Prostate gland (tissue), 2 donors: Measurements from ENCODE around the gene MYZAP. TPM values are rescaled to one million over a fixed set of nuclear protein-coding genes. Genes with fewer than 3 reads are reported as not detected.

Experiments used
- DNase-seq: peaks from one replicate; pipeline ENCODE4 v3.0.0-alpha.2; 2019; ENCODE audit warnings: low spot score
- H3K27ac ChIP-seq, 2 donors: fragments of 200-600 bp; sonication (generic); 2 replicates each; pipeline ENCODE4 v1.5.1; 2017 to 2019
- H3K27me3 ChIP-seq: fragments of 200-600 bp; sonication (generic); replicated peaks from 2 replicates; pipeline ENCODE4 v1.5.1; 2019; ENCODE audit not compliant: insufficient read depth
- H3K36me3 ChIP-seq, 2 donors: fragments of 200-600 bp; sonication (generic); 1 replicate in 1 of 2; 2 replicates in 1 of 2; pipeline versions ENCODE4 v1.5.1 to v1.8.1; 2017 to 2019
- H3K4me1 ChIP-seq: fragments of 200-600 bp; sonication (generic); replicated peaks from 2 replicates; pipeline ENCODE4 v1.5.1; 2019
- H3K4me3 ChIP-seq, 2 donors: fragments of 200-600 bp; sonication (generic); 2 replicates each; pipeline ENCODE4 v1.5.1; 2017 to 2019
- H3K9me3 ChIP-seq: fragments of 200-600 bp; sonication (generic); 2 replicates; pipeline ENCODE4 v1.5.1; 2017
- CTCF ChIP-seq, 4 experiments: fragments of 200-600 bp in 2 of 4; fragments of 450-650 bp in 2 of 4; sonication (generic) in 2 of 4; IDR thresholded peaks; 1 replicate in 3 of 4; 2 replicates in 1 of 4; pipeline ENCODE4 v1.5.1; 2016 to 2019; ENCODE audit warnings: antibody characterized with exemption in 4 of 4, mild to moderate bottlenecking in 2 of 4, moderate library complexity in 2 of 4
- POLR2A ChIP-seq: fragments of 450-650 bp; IDR thresholded peaks from one replicate; pipeline ENCODE4 v1.6.1; 2016; ENCODE audit warnings: antibody characterized with exemption, mild to moderate bottlenecking
- POLR2AphosphoS5 ChIP-seq: sonication (generic); formaldehyde crosslinking; IDR thresholded peaks from one replicate; pipeline ENCODE4 v1.6.1; 2017; ENCODE audit warnings: antibody characterized with exemption
- WGBS: methylation state at CpG from one replicate; pipeline ENCODE4 v1.1.5; 2018; 5-methylcytosine and 5-hydroxymethylcytosine counted together
- intact Hi-C: fragments of 100-400 bp; cut with DNase I; formaldehyde crosslinking; loops from one replicate; pipeline ENCODE4 v1.14.2; 2022
- total RNA-seq, 2 donors: library from RNA; depleted of rRNA; stranded (reverse); fragments of >200 nt; gene quantifications; one replicate each; pipeline ENCODE4 v1.1.0, GENCODE V29; 2016

The MYZAP gene
- total RNA-seq, 2 donors from 2014 or later, result 14.9 to 25.1 TPM

- Histone ChIP-seq H3K4me3 (no peak overlapping the region), H3K36me3 (no peaks in the 10 kb centered on the region), H3K27me3 (no peaks in the 10 kb centered on the region), H3K9me3 (no peaks in the 10 kb centered on the region), H3K27ac (no peak overlapping the region), H3K4me1 (peaks cover 9% of the 10 kb centered on the region)
- TF ChIP-seq POLR2AphosphoS5, result no peak
- DNase-seq, result no peak
- WGBS, result 53% methylated on average over 1 of the region's 1 CpG
- intact Hi-C loops, result no loop called here
Measured at GRCh38 chr15:57605491-57605890, 13.8 kb downstream of the MYZAP start.

GRCh38 chr15:57606048-57606447 is 14.3 kb downstream of the MYZAP start:
- H3K36me3 ChIP-seq, result no peaks in the 10 kb centered on the region
- WGBS, result 88% methylated on average over 2 of the region's 2 CpGs
- no peak for DNase-seq
- H3K27me3 ChIP-seq, result no peaks in the 10 kb centered on the region
- H3K4me1 ChIP-seq, result peaks cover 15% of the 10 kb centered on the region
- no peak overlapping the region for H3K4me3 ChIP-seq
- H3K9me3 ChIP-seq, result no peaks in the 10 kb centered on the region
- TF ChIP-seq POLR2A (no peak), POLR2AphosphoS5 (no peak), CTCF (IDR thresholded peaks at IDR 0.05) (no peak)
- intact Hi-C loops, result no loop called here
- H3K27ac ChIP-seq, result no peak overlapping the region

- H3K36me3 ChIP-seq, result no peaks in the 10 kb centered on the region
- peaks cover 15% of the 10 kb centered on the region for H3K4me1 ChIP-seq
- intact Hi-C loops, result no loop called here
- WGBS, result 84% methylated on average over 1 of the region's 1 CpG
- H3K4me3 ChIP-seq, result no peak overlapping the region
- DNase-seq, result no peak
- TF ChIP-seq POLR2A, result no peak
- TF ChIP-seq CTCF (IDR thresholded peaks at IDR 0.05), result no peak
- no peak for TF ChIP-seq POLR2AphosphoS5
- no peaks in the 10 kb centered on the region for H3K9me3 ChIP-seq
- no peaks in the 10 kb centered on the region for H3K27me3 ChIP-seq
- no peak overlapping the region for H3K27ac ChIP-seq
Measured at GRCh38 chr15:57606816-57607215, 15.1 kb downstream of the MYZAP start.

DNA sequence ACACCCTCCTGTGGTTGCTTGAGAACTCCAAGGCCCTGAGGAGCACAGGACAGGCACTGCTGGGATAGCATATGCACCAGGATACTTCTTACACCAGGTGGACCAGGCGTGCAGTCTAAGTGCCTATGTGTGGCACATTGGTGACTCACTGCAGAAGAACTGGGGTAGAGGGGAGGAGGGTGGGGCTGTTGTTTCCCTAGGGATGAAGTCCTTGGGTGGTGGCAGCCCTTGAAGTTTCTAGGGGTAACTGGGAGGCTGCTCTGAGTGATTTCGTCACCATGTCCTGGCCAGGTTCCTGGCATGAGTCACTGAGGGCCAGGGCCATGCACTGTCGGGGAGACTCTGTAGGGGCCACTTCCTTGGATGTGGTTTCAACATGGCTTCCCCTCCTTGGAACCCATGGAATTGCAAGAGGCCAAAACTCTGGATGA is 15.9 kb downstream of the MYZAP start:
- 88% methylated on average over 3 of the region's 3 CpGs for WGBS
- Histone ChIP-seq H3K27me3 (no peaks in the 10 kb centered on the region), H3K27ac (no peak overlapping the region), H3K4me1 (peaks cover 15% of the 10 kb centered on the region), H3K4me3 (no peak overlapping the region), H3K9me3 (no peaks in the 10 kb centered on the region), H3K36me3 (no peaks in the 10 kb centered on the region)
- no peak for DNase-seq
- intact Hi-C loops, result no loop called here
- no peak for TF ChIP-seq POLR2AphosphoS5
- TF ChIP-seq POLR2A, result no peak
- no peak for TF ChIP-seq CTCF (IDR thresholded peaks at IDR 0.05)

- Histone ChIP-seq H3K4me3 (no peak overlapping the region), H3K4me1 (peaks cover 15% of the 10 kb centered on the region), H3K36me3 (no peaks in the 10 kb centered on the region), H3K27ac (peak overlapping the region; percentile 65 to 74), H3K27me3 (no peaks in the 10 kb centered on the region), H3K9me3 (no peaks in the 10 kb centered on the region)
- DNase-seq, result peak; percentile 94
- intact Hi-C loops, result loop anchor here (2.0 kb wide), 3 partner anchors 13 to 49 kb away; no protein-coding TSS in a partner anchor
- TF ChIP-seq POLR2AphosphoS5 (peak; percentile 97), POLR2A (no peak)
- whole genome bisulfite sequencing, result 7% methylated on average over 10 of the region's 10 CpGs
Measured at GRCh38 chr15:57609805-57610529, 18.3 kb downstream of the MYZAP start.

DNA sequence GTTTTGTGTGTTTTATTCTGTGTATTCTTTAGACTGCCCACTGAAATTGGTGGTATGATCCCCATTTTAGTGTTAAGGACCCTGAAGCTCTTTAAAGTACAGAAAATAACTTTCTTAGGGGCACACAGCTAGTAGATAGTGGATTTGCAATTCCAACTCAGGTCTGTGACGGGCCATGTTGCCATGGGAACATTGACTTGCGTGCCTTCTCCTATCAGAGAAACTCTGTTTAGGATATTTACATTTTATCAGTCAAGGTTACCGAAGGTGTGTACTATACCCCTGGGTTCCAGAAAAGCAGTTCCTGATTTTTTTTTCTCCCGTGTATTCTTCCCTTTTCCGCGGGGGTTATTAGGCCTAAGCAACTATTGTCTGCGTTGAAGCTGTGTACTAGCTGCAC is 19.4 kb downstream of the MYZAP start:
- TF ChIP-seq CTCF (IDR thresholded peaks at IDR 0.05) (no peak), POLR2AphosphoS5 (no peak), POLR2A (no peak)
- Histone ChIP-seq H3K9me3 (no peaks in the 10 kb centered on the region), H3K27ac (peak overlapping the region; percentile 65 to 74), H3K36me3 (no peaks in the 10 kb centered on the region), H3K4me3 (no peak overlapping the region), H3K27me3 (no peaks in the 10 kb centered on the region), H3K4me1 (peaks cover 15% of the 10 kb centered on the region)
- no peak for DNase-seq
- intact Hi-C loops, result loop anchor here (2.0 kb wide), 3 partner anchors 14 to 50 kb away; no protein-coding TSS in a partner anchor
- 78% methylated on average over 7 of the region's 7 CpGs for WGBS
